NOMO-1 treated with dmso at 0.1 percent for 144 hours (cell line): ENCODE results near the gene GHITM.
"Not testable (repeated sequence)": the region's sequence is repeated elsewhere in the genome, so short reads cannot be mapped to it uniquely, and the experiment has no call there.

Experiments
- DNase-seq: peaks from one replicate; lab custom pipeline; 2025; ENCODE audit not compliant: unreplicated experiment; lab: John Stamatoyannopoulos, UW

The GHITM gene

GRCh38 chr10:84139126-84140035, at the start of gene GHITM:
Gene GHITM, plus strand, starts transcription at chr10:84139509. Its CDS starts 1,992 bp downstream, at chr10:84141501.
- peak; percentile 96 for DNase-seq

- no peak for DNase-seq
Measured at GRCh38 chr10:84095811-84096497, 43.4 kb upstream of the GHITM start.

GRCh38 chr10:84097787-84098353, 41.4 kb upstream of the GHITM start:
- no peak for DNase-seq

- DNase-seq = no peak
Measured at GRCh38 chr10:84098667-84099066, 40.6 kb upstream of the GHITM start.

- DNase-seq = no peak
Measured at GRCh38 chr10:84101042-84101441, 38.3 kb upstream of the GHITM start.

GRCh38 chr10:84108797-84109196, 30.5 kb upstream of the GHITM start:
- DNase-seq = no peak

GRCh38 chr10:84109772-84110171, 29.5 kb upstream of the GHITM start:
- DNase-seq = not testable (repeated sequence)

GRCh38 chr10:84113468-84113867, 25.8 kb upstream of the GHITM start:
- DNase-seq = not testable (repeated sequence)

GRCh38 chr10:84114088-84114667, 25.1 kb upstream of the GHITM start:
- DNase-seq = no peak

- not testable (repeated sequence) for DNase-seq
Measured at GRCh38 chr10:84117204-84117603, 22.1 kb upstream of the GHITM start.

- no peak for DNase-seq
Measured at GRCh38 chr10:84117686-84118394, 21.5 kb upstream of the GHITM start.

- DNase-seq = no peak
Measured at GRCh38 chr10:84118395-84119006, 20.8 kb upstream of the GHITM start.

- no peak for DNase-seq
Measured at GRCh38 chr10:84123362-84123761, 15.9 kb upstream of the GHITM start.

- DNase-seq = not testable (repeated sequence)
Measured at GRCh38 chr10:84125910-84126784, 13.2 kb upstream of the GHITM start.

GRCh38 chr10:84126785-84127167, 12.5 kb upstream of the GHITM start:
- no peak for DNase-seq

GRCh38 chr10:84135836-84136235, 3.5 kb upstream of the GHITM start:
- no peak for DNase-seq

GRCh38 chr10:84137811-84138210, 1.5 kb upstream of the GHITM start:
- no peak for DNase-seq

- no peak for DNase-seq
Measured at GRCh38 chr10:84138478-84139125, 707 bp upstream of the GHITM start.

- no peak for DNase-seq
Measured at GRCh38 chr10:84140036-84140379, 699 bp downstream of the GHITM start.
